NCI-H1048 (cell line): ENCODE results near the gene BMP7.

Source experiments
- DNase-seq: peaks from one replicate; lab custom pipeline; 2025; lab: John Stamatoyannopoulos, UW

BMP7 gene

DNA sequence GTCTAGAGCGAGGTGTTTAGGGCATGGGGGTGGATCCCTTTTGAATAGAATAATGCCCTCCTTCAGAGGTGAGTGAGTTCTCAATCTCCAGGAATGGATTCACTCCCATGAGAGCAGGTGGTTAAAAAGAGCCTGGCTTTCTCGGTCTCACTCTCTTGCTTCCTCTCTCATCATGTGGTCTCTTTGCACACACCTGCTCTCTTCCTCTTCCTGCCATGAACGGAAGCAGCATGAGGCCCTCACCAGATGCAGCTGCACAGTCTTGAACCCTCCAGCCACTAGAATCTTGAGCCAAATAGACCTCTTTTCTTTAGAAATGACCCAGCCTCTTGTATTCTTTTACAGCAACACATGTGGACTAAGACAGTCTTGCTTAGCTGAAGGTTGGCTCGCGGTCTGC, 119.3 kb downstream of the BMP7 start:
- DNase-seq: no peak

DNA sequence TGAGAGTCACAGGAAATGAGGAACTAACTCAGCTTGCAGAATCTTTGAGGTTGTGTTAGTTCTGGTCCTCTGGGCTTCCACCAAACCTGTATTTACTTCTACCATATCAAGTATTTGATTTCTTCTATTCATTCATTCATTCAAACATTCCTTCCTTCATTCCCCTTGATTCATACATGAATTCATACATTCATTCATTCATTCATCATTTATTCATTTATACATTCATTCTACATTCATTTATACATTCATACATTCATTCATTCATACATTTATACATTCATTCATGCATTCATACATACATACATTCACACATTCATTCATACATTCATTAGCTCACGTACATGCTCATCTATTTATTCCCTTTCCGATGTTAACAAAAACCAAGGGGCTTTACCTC, 120.3 kb downstream of the BMP7 start:
- no peak for DNase-seq

DNA sequence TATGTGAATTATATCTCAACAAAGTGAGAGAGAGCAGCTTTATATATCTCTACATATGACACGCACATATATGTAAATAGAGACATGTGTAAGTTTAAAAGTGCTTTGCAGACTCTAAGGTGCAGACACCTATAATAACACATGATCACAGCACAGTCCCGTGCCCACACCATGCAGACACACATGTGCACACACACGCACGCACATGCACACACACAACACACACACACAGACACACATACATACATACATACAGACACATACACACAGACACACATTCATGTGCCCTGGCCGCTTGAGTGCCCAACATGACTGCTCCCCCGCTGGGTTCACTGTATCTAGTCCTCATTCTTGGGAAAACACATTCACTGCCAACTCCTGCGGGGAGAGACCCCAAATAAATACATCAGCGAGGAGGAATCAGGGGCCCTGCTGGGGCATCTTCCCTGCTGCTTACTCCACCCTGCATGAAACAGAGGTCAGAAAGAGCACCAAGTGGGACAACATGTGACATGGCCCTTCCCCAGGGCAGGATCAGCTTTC, 121.3 kb downstream of the BMP7 start:
- no peak for DNase-seq

DNA sequence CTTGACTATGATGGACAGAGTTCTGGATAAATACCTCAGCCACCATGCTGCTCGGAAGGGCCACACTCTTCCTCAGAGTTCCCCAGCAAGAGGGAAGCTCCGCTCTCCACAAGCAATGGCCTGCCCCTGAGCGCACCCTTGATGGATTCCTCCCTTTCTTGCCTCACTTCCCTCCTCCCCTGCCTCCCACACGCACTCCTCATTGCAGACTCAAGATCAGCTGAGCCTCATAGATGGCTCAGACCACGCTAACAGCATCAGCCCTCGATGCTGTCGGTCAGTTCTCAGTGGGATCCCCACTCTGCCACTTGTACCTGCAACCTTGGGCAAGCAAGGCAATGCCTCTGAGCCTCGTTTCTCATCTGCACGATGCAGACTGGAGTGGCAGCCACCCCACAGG, 123.3 kb downstream of the BMP7 start:
- no peak for DNase-seq

DNA sequence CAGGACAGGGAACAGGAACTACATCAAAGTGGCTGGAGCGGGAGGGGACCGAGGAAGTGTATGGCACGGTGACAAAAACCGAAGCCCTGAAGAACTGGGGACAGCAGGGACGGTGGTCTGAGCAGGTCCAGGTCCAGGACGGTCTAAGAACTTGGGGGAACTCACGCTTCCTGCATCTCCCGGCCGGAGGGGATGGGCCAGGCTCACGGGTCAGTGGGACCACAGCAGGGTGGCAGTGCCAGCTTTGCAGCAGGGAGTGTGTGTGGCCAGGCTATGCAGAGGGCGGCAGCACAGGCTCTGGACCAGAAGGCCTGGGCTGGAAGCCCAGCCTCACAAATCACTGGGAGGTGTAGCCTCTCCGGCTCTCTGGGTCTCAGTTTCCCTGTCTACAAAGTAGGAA, 123.8 kb downstream of the BMP7 start:
- DNase-seq: no peak

DNA sequence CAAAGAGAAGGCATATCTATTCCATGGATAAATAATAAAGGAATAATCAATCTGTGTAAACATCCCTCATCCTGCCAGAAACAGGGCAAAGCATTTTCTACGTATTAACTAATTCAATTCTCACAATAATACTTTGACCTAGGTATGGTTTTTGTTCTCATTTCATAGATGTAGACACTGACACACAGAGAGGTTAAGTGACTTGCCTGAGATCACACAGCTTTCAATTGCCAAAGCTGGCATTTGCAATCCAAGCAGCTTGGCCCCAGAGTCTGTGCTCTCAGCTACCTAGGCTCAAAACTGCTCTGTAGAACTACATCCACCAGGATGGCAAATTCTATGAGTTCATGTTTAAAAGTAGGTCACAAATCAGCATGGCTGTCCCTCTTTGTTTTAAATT, 124.9 kb downstream of the BMP7 start:
- no peak for DNase-seq

DNA sequence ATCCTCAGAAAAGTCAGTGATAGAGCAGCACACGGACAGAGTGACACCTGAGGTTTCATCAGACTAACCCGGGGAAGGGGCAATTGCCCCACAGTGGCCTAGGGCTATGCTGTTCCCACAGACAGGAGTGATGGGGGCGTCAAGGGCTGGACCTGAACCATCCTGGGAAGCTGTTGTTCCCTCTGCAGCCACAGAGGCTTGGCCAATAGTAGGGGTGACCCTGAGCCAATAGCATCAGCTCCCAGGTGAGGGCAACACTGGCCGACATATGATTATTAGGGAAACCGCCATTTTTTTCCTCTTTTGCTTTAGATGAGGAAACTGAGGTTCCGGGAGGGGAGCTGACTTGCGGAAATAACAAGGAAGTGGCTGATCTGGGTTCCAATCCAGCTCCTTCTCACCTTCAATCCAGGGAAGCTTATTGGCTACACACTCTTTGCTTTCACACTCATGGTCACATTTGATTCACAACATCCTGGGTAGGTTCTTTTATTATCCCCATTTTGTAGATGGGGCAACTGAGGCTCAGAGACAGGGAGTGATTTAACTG, 126.0 kb downstream of the BMP7 start:
- no peak for DNase-seq

DNA sequence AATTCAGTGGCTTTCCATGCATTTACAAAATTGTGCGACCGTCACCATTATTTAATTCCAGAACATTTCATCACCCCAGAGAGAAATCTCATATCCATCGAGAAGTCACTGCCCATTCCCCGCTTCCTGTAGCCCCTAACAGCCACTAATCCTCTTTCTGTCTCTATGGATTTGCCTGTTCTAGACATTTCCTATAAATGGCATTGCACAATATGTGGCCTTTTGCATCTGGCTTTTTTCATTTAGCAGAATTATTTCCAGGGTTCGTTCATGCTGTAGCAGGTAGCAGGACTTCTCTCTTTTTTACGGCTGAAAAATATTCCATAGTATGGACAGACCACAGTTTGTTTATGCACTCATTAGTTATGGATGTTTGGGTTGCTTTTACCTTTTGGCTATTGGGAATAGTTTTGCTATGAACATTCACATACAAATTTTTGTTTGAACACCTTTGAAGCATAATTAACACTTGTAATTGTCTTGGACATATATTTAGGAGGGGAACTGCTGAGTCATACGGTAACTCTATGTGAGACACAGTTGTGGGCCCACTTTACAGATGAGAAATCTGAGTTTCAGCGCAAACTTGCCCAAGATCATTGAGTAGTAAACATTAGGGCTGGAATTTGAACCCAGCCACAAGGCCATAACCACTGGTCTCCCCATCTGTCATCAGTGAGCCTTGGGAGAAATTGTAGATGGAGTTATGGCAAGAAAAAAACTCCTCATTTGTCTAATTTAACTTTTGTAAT, 126.9 kb downstream of the BMP7 start:
- DNase-seq: no peak

DNA sequence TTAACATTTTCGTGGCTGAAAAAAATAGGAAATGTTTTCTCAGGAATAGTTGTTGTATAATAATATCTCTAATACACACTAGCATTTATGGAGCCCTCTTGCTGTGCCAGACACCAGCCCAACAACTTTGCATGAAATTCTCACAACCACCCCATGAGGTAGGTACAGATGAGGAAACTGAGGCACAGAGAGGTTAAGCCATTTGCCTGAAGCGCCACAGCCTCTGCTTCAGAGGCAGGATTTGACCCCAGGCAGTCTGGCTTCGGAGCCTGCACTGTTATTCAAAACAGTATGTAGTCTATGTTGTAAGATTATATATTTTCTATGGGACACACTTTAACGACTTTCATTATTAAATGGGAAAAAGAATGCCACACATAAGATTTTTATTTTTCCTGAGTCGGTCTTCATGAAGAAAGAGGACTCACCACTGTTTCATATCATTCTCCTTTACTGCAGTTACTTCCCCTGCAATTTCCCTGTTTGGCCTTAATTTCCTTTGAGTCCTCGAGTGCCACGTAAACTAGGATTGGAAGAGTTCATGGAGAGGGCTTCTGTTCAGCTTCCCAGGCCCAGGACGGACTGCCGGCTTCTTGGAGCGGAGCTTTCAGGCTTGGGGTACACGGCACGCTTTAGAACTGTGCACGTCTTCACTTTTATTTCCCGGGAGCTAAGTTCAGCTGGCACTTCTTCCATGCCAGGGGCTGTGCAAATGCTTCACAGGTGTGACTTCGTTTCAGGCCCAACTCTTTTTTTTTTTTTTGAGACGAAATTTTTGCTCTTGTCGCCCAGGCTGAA, 128.0 kb downstream of the BMP7 start:
- no peak for DNase-seq

DNA sequence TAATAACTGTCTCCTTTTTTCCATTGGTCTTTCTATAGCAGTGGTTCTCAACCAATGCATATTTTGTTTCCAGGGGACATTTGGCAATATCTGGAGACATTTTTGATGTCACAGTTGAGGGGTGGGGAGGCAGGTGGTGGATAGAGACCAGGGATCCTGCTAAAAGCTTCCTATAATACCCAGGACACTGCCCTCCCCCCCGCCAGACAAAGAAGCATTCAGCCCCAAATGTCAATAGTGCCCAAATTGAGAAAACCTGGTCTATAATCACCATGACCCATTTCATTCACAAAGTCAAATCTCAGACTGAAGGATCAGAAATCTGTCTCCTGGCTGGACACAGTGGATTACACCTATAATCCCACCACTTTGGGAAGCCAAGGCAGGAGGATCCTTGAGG, 128.8 kb downstream of the BMP7 start:
- DNase-seq: no peak

DNA sequence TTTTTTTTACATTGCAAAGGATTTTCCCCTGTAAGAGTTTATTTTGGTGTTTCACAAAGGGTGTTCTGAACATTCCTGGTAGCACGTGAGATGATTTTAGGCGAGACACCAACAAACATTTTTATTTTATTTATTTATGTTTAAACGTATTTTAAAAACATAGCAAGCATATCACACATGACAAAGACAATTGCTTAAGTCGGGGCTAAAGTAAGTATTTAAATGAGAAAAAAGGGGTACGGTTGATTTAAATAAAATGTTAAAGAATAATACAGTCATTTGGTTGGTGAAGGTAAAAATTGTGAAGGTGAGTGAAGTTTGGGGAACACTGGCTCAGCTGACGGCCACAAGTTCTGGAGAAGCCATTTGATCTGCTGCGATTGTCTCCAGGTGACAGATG, 129.7 kb downstream of the BMP7 start:
- DNase-seq: no peak

DNA sequence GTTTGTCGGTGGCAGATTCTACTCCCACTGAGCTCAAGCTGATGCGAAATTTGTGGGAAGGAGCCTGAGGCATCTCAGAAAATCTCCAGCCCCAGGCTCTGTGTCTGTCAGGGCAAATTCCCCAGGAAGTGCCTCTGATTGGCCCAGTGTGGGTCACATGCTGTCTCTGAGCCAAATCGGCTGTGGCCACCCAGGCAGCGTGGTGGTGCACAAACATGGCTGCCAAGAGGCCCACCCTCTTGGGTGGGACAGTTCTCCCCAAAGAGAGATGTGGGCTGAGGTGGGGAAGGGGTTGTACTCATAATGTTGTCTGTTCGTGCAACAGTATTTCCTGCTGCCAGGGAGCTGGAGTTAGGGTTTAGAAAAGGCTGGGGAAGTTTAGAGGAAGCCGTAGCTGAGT, 130.6 kb downstream of the BMP7 start:
- DNase-seq: no peak

DNA sequence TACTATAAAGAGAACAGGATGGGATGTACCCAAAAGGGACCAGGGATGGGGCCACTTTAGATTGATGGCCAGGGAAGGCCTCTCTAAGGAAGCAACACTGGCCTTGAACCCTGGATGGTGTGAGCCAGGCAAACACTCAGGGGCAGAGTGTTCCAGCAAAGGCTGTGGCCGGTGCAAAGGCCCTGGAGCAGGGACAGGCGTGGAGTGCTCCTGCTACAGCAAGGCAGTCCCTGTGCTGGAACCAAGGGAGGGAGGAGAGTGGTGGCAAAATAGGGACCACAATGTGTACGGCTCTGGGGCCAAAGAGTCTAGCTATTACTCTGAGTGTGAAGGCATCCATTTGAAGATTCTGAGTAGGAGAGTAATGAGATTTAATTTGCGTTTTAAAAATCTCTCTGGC, 131.6 kb downstream of the BMP7 start:
- DNase-seq: no peak

DNA sequence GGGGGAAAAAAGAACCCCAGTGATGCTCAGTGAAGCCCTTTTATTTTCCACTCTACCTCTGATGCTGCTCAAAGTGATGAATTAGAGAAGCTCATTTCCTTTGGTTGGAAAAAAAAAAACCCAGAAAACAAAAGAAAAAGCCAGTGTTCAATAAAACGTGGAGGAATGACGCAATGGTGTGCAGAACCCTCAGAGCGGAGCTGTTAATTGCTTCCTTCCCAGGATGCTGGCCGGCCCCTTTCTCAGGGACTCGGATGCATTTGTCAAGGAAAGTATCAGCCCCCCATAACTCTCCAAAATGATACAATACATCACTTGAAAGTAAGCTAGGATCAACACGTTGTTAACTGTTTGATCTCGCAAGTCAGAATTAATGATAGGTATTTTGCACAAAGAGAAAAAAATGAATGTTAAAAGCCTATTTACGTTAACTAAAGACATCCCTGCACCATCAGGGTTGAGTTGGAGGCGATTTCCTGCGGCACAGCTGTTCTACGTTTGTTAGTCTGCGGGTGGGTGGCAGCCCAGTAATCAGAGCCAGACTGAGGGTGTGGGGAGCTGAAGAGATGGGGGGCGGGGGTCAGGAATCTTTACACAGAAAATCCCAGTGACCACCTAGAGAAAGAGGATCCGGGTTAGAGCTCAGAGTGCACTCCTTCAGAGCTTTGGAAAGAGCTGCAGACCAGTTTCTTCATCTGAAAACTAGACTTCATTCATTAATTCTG, 132.4 kb downstream of the BMP7 start:
- no peak for DNase-seq

DNA sequence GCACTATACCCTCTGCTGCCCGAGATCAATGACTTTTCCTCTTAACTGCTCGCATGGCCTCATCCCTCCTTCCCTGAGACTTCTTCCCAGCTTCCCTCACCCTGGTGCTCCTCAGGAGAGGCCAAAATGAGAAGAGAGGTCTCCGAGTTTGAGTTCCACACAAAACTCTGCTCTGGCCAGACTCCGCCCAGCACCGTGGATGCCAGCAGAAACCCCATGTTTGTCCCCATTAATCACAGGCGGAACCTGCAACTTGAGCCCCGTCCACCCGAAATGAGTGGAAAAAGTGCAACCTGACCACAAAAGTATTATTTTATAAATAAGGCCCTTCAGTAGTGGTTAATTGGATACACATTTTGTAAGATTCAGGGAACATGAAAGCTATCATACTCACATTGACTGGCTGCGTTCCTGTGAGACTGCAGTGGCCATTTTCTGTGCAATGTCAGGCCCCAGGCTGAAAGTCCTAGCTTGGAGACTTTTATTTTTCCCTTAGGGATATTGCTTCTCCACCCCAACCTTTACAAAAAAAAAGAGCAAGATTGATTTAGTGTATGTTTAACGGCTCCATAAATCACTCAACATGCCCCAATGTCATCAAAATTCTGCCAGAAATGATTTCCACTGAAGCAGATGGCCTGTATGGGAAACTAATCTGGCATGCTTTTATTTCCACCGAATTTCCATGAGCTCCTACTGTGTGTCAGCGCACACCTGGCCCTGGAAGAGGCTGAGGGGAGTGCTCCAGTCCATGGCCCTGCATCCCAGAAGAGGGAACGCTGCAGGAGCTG, 134.6 kb downstream of the BMP7 start:
- no peak for DNase-seq

DNA sequence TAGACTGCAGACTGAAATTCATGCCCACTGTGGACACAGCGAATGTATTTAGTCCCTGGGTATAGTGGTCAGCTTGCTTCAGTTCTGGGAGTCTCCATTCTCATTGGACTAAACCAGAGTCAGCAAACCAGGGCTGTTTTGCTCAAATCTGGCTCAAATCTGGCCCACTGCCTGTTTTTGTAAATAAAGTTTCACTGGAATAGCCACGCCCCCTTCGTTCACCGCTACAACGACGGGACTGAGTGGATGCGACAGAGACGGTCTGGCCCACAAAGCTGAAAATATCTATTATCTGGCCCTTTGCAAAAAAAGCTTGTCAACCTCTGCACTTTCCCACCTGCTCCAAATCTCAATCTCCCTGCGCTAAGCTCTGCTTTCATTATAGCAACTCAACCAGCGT, 135.4 kb downstream of the BMP7 start:
- DNase-seq: no peak

DNA sequence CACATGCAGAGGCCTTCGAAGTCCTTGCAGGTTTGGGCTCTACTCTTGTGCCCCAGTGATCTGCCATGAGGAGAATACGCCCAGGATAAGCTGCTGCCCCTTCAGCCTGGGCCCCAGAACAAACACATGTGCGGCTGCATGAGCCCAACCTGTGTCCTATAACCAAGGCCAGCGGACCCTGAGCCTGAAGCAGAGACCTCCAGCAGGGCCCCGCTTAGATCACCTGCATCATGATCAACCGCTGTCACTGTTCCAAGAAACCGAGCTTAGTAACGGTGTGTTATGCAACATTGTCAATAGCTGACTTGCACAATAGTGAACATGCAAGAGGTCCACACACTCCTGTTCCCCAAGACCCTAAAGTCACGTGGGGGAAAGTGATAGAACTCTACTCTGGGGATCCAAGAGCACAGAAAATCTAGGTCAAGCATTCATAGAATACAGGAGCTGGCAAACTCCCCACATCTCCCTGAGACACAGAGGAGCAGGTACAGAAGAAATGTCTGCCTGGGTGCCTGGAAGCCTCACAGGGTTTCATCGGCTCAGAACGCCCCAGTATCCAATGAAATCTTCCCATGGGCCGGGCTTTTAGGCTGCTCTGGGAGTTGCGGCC, 136.2 kb downstream of the BMP7 start:
- no peak for DNase-seq

DNA sequence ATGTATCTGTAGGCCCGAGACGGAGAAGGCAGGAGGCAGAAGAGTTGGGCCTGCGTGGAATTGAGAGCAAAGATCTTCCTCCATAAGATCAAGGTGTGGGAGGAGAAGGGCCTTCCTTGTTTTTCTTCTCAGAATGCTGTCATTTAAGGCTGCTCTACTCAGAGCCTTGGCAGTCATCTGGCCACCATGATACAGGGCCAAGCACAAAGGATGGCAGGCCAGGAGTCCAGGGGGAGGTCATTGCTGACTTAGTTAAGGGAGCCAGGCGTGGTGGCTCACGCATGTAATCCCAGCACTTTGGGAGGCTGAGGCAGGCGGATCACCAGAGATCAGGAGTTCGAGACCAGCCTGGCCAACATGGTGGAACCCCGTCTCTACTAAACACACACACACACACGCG, 137.1 kb downstream of the BMP7 start:
- no peak for DNase-seq

DNA sequence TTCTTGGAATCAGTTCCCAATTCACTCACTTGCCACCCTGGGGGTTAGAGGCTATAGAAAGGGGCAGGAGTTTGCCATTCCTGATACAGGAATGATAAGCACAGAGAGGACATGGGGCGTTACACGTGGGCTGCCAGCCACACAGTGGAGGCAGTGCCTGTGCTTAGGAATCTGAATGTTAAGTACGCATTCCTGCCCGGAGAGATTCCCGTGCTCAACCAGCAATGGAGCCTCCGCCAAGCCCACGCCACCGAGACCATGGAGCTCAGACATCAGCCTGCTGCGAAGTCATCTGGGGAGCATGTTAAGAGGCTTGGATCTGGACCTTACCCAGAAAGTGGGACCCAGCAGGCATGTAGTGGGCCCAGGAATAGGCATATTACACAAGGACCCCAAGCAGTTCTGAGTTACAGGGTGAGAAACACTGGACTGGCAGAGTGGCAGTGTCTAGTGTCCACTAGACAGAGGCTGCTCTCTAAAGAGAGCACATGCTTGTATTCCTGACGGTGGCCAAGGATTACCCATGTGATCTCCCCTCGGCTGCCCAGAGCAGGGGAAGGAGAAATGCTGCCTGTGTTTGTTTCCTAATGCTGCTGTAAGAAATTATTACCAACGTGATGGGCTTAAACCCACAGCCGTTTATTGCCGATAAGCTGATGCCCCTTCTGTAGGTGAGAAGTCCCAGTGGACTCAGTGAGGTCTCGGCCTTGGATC, 138.2 kb downstream of the BMP7 start:
- no peak for DNase-seq

DNA sequence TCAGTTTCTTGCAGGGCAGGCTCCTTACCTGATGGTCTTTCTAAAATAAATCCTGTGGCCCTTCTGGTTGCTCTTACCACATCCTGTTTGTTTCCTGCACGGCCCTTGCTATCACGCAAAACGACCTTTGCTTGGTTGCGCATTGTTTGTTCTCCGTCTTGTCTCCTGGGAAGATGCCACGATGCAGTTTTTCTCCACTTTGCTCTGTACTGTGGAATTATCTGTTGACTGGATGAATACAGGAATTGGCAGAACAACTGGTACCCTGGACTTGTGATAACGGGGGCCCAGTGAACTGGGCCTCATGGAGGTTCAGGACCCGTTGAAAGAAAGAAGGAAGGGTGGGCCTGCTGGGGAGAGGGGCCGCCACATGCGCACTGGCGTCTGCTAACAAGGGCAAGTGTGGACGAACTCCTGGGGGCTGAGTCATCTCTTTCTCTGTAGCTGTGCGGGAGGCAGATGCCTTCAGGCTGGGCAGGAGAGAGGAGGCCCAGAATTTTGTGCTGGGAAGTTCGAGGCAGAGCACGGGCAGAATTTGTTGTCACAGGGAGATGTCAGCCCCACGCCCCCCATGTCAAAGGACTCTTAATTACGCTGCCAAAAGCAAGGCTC, 139.9 kb downstream of the BMP7 start:
- no peak for DNase-seq
